GM13976 (cell line): ENCODE measurements around the gene FOXP1.

Experiments used
- DNase-seq: peaks from one replicate; pipeline ENCODE4 v3.0.0; 2012; ENCODE audit warnings: low spot score
- in situ Hi-C: fragments of 300-500 bp; cut with MboI; formaldehyde crosslinking; loops from one replicate; pipeline ENCODE4 v1.12.0; 2022; ENCODE audit warnings: low sequenced_read_pairs, mixed read lengths, inconsistent platforms; ENCODE audit not compliant: unreplicated experiment
- TF ChIP-seq, protein P1 (sequence below): IDR thresholded peaks from 2 replicates; pipeline ENCODE4 v1.5.1; 2012; ENCODE audit warnings: borderline replicate concordance, mild to moderate bottlenecking; ENCODE audit not compliant: insufficient read depth; ENCODE audit errors: extremely low read depth, missing control alignments, control extremely low read depth

Gene FOXP1

DNA sequence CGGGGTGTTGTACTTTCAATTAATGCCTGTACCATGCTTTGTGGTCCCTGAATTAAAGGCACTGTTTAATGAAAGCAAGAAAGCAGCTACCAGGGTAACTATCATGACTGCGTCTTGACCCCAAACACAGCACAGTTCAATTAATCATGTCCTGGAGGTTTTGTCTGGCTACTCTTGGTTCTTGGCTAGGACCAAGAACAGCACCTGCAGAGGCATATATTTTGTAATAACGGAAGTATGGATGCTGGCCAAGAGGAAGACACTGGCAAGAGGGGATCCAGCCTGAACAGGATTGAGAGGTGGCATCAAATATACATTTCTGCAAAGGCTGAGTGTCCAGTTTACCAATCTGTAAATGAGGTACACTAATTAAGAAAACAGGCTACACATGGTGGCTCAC lies 119.9 kb downstream of the FOXP1 start:
- in situ Hi-C loops: no loop called here
- no peak for DNase-seq
- TF ChIP-seq, protein P1, sequence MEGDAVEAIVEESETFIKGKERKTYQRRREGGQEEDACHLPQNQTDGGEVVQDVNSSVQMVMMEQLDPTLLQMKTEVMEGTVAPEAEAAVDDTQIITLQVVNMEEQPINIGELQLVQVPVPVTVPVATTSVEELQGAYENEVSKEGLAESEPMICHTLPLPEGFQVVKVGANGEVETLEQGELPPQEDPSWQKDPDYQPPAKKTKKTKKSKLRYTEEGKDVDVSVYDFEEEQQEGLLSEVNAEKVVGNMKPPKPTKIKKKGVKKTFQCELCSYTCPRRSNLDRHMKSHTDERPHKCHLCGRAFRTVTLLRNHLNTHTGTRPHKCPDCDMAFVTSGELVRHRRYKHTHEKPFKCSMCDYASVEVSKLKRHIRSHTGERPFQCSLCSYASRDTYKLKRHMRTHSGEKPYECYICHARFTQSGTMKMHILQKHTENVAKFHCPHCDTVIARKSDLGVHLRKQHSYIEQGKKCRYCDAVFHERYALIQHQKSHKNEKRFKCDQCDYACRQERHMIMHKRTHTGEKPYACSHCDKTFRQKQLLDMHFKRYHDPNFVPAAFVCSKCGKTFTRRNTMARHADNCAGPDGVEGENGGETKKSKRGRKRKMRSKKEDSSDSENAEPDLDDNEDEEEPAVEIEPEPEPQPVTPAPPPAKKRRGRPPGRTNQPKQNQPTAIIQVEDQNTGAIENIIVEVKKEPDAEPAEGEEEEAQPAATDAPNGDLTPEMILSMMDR: no peak

DNA sequence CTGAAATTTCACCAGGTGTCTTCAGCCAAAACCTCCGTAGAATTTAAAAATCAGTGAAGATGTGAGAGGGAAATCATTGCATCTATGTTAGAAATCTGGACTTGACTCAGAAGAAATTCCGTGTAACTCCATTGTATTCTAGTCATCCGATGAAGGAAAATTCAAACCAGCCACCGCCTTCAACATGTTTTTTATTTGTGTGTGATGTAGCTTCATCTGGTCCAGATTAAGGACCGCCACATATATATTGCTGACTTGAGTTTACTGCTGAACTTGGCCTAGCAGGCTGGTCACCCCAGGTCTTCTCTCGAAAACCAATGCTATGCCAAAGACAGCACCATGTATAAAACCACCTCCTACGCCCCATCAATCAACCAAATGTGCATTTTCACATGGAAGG lies 120.9 kb downstream of the FOXP1 start:
- TF ChIP-seq, protein P1: no peak
- in situ Hi-C loops: no loop called here
- no peak for DNase-seq

DNA sequence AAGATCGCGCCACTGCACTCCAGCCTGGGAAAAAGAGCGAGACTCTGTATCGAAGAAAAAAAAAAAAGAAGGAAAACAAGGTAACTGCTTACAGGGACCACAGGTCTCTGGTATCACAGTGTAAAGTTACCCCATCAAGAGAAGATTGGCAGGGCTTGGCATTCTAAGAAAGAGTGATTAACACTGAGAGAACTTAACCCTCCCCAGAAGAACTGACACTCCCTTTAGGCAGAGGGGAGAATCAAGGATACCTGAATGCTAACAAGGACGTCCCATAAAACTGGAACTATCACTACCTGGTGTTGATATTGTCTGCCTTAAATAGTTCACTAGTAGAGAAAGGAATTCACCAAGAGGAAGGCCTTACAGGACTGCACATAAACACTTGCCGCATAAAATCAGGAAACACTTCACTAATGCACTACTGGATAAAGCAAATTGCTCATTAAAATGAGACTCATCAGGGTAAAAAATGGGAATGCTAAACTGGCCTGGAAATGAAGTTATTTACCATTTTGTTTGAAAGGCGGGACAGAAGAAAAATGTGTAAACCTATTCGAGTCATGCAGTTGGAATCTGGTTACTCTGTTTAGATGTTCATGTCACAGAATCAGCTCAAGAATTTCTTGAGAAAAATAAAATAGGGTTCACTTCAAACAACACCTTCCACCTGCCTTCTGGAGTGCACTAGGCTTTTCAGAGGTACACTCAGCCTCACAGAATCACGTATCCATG lies 121.6 kb downstream of the FOXP1 start:
- DNase-seq: no peak
- in situ Hi-C loops: no loop called here
- TF ChIP-seq, protein P1: no peak

DNA sequence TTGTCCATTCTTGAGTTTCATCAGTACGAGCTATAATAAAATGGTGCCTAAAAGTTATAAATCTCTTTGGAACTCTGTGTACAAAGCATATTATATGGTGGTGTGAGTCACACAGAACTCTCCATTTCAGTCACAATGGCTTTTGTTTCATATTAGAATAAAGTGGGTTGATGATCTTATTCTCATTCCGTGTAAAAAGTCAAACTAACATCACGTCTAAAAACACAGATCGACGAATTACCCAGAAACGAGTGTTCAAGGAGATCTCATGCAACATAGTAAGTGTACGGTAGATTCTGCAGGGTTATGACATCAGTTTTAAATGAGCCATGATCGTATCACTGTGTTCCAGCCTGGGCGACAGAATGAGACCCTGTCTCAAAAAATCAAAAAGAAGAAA lies 122.4 kb downstream of the FOXP1 start:
- TF ChIP-seq, protein P1: no peak
- in situ Hi-C loops: no loop called here
- no peak for DNase-seq

DNA sequence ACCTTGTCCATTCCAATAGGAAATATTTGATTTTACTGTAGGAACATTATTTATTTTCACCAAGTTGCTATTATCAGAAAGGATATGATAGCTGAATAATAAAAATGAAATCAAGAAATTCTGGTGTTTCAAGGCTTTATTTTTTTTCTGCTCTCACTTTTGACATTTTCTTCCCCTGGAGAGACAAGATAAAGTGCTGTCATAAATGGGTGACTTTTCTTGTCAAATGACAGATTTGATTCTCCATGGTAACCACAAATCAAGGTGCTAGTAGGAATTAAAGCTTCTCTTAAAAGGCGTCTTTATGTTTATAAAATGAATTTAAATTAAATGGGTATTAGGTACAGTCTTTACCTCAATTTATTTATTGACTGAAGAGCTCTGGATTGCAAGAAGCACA lies 124.6 kb downstream of the FOXP1 start:
- DNase-seq: no peak
- TF ChIP-seq, protein P1: no peak
- in situ Hi-C loops: no loop called here

DNA sequence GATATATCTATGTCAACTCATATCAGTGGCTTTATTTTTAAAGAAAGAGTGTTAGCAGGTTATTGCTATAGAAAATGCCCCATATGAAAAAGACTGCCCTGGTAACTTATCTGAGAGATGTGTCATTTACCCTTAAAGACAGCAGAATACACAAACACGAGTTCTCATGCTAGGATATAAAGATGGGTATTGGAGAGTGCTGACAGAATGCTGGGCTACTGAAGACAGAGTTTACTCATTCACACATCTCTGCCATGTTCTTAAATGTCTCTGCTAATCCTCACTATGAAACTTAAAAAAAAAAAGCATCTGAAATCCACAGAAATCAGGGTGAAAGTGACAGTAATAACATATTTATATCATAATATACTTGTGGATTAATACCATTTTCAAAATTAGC lies 126.7 kb downstream of the FOXP1 start:
- TF ChIP-seq, protein P1: no peak
- DNase-seq: no peak
- in situ Hi-C loops: no loop called here
